CD1c-positive myeloid dendritic cell (primary cell): ENCODE data around the gene ZBTB16.
"Not testable (repeated sequence)": the region's sequence is repeated elsewhere in the genome, so short reads cannot be mapped to it uniquely, and the experiment has no call there.

Source experiments
- DNase-seq: peaks from one replicate; pipeline ENCODE4 v3.0.0-alpha.2; 2016; ENCODE audit errors: extremely low spot score

The ZBTB16 gene

GRCh38 chr11:114044042-114044871 lies 15.3 kb upstream of the ZBTB16 start:
- DNase-seq = no peak

- no peak for DNase-seq
Measured at GRCh38 chr11:114047327-114047726, 12.2 kb upstream of the ZBTB16 start.

- no peak for DNase-seq
Measured at GRCh38 chr11:114049050-114049449, 10.5 kb upstream of the ZBTB16 start.

DNA sequence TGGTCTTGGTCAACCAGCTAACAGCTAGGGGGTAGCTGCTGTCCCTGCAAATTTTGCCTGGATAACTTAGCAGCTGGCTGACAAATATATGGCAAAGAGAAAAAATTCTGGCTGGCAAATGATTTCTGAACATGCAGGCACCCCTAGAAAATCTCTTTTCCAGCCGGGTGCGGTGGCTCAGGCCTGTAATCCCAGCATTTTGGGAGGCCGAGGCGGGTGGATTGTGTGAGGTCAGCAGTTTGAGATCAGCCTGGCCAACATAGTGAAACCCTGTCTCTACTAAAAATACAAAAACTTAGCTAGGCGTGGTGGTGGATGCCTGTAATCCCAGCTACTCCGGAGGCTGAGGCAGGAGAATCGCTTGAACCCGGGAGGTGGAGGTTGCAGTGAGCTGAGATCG lies 9.7 kb upstream of the ZBTB16 start:
- DNase-seq = not testable (repeated sequence)

GRCh38 chr11:114050258-114050927 lies 9.1 kb upstream of the ZBTB16 start:
- no peak for DNase-seq

DNA sequence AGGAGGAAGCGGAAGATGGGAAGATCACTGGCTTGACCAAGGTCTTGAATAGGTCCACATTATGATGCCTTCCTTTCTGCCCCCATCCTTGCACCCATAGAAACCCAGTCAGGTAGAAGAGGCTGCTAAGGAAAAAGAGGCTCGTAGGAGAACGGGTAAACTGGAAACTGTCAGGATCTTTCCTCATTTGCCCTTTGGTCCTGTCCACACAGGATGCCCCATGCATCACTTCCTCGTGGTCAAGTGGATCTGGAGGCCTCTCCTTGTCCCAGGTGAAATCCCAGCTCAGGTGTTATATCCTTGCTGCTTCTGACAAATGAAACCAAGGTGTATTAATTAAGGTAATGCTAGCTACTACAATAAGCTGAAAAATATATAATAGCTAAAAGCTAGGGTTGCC lies 8.0 kb upstream of the ZBTB16 start:
- DNase-seq = no peak

- no peak for DNase-seq
Measured at GRCh38 chr11:114052160-114052559, 7.4 kb upstream of the ZBTB16 start.

GRCh38 chr11:114053406-114053805 lies 6.1 kb upstream of the ZBTB16 start:
- no peak for DNase-seq

DNA sequence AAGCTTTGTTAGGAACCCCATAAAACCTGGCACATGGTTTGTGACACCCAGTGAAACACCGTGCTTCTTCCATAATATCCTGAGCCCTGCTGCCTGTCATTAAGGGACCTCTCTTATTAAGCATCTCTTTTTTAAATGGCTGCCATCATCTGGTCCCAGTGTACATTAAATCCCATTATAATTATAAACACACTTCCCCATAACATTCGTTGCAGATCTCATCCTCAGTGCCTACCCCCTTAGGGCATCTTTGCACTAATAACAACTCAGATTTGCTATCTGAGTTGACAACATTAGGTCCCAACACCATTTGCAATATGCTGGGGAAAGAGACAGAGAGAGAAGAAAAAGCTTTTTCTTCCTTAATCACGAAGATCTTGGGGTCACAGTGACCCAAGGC lies 4.7 kb upstream of the ZBTB16 start:
- DNase-seq = no peak

DNA sequence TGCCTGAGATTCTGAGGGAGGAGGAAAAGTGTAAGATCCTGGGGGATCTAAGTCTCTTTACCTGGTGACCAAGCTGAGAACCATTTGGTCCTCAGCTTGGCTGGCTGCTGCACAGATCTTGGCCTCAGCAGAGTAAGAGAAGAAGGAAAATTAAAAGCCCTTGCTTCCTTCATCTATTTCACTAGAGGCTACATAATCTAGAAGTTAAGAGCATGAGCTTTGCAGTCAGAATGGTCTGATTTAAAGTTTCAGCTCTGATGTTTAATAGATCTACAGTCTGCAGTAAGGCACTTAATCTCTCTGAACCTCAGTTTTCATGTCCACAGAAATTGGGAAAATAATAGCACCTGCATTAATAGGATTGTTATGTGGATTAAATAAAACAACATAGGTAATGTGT lies 3.1 kb upstream of the ZBTB16 start:
- no peak for DNase-seq

DNA sequence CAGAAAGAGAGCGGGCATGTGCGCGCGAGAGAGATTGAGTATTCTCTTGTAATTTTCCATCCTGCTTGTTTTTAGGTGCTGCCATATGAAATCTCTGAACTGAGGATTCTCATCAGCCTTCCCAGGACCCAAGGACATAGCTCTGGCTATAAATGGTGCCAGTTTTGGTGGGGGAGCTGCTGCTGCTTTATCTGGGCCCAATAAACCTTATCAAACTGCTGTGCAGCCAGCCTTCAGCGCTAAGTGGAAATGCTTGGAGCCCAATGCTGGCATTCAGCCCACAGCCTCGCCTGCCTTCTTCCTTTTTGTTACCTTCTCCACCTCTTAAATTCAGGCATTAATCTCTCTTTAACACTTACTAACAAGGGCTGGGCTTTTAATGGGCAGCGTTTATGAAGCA lies 2.4 kb upstream of the ZBTB16 start:
- DNase-seq = no peak

- no peak for DNase-seq
Measured at GRCh38 chr11:114057605-114058004, 1.9 kb upstream of the ZBTB16 start.

DNA sequence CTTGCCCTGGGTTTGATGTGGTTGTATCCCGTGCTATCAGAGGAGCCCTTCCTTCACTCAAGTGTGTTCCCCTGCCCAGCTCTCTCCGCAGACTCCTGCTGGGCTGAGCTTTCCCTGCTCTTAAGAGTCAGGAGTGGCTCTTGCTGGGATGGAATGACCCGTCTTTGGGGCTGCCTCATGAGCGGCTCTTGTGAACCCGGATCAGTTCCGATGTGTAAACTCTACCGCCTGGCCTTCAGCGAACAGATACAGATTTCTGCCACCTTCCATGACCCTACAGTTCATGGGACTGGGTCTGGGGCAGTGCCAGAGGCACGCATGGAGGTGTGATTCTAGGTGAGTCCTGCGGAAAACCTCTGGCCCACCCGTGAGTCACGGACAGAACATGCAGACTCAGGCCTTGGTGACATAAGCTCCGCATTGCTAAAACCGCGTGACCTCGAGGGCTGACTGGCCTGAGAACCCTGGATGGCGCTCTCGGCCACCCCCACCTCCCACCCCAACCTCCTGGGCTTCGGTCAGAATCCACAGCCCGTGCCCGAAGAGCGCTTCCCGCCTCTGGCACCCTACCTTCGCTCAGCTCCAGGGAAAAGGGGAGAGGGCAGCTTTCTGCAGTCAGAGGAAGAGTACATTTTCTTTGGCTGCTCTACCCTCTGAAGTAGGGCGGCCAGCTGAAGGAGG lies 1.3 kb upstream of the ZBTB16 start:
- DNase-seq = no peak

DNA sequence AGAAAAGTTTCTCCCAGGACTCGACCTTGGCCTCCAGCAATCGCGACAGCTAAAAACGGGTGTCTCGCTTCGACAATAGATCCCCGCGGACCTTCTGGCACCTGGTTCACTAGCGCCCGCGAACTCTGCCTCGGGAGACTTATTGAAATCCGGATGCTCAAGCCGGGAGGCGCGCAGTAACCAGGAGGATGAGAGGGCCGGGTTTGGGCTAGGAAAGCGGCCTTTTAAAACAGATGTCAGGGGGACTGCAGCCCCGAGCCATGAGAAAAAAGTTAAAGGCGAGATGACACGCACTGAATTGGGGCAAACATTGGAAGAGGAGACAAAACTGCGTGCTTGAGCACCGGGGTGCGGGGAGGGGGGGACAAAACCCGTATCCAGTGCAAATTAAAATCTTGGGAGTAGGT lies 637 bp upstream of the ZBTB16 start:
- DNase-seq = no peak

DNA sequence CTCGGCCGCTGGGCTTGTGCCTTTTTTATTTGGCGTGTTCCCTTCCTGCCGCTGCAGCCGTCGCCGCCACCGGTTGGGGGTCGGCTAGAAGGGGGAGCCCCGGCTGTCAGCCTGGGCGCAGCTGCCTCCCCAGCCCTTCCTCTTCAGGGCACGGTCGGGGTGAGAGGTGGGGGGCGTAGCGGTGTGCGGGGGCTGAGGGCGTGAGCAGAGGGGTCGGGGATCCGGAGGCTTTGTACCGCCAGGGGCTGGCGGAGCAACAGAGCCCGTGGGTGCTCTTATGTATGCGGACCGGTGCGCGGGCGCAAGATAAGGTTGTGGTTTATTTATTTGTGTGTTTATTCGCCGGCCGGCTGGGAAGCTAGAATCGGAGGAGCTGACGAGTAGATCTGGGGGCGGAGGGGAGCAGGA lies 477 bp downstream of the ZBTB16 start:
- DNase-seq = peak; percentile 49

GRCh38 chr11:114060392-114061047 lies 1.0 kb downstream of the ZBTB16 start:
- DNase-seq = peak; percentile 40

- DNase-seq = no peak
Measured at GRCh38 chr11:114061048-114061680, 1.7 kb downstream of the ZBTB16 start.

GRCh38 chr11:114061681-114062049 lies 2.2 kb downstream of the ZBTB16 start:
- no peak for DNase-seq

GRCh38 chr11:114062272-114062671 lies 2.8 kb downstream of the ZBTB16 start:
- no peak for DNase-seq

GRCh38 chr11:114063149-114063828 lies 3.8 kb downstream of the ZBTB16 start:
- no peak for DNase-seq

- DNase-seq = no peak
Measured at GRCh38 chr11:114063829-114064201, 4.3 kb downstream of the ZBTB16 start.
